Measurements from ENCODE around the gene BBX.

- TF ChIP-seq, protein P1, sequence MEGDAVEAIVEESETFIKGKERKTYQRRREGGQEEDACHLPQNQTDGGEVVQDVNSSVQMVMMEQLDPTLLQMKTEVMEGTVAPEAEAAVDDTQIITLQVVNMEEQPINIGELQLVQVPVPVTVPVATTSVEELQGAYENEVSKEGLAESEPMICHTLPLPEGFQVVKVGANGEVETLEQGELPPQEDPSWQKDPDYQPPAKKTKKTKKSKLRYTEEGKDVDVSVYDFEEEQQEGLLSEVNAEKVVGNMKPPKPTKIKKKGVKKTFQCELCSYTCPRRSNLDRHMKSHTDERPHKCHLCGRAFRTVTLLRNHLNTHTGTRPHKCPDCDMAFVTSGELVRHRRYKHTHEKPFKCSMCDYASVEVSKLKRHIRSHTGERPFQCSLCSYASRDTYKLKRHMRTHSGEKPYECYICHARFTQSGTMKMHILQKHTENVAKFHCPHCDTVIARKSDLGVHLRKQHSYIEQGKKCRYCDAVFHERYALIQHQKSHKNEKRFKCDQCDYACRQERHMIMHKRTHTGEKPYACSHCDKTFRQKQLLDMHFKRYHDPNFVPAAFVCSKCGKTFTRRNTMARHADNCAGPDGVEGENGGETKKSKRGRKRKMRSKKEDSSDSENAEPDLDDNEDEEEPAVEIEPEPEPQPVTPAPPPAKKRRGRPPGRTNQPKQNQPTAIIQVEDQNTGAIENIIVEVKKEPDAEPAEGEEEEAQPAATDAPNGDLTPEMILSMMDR (IDR thresholded peaks at IDR 0.05): no peak
- no peak for TF ChIP-seq POLR2A (IDR thresholded peaks at IDR 0.05)
Observed at GRCh38 chr3:107676469-107677309, 153.9 kb downstream of the BBX start.

Data from lower leg skin (tissue), 3 donors.